Measurements from ENCODE around the gene COL8A2. TPM values are rescaled to one million over a fixed set of nuclear protein-coding genes. Genes with fewer than 3 reads are reported as not detected.

COL8A2 gene
- total RNA-seq, 1 experiment from 2014 or later, result 2.3 TPM

GRCh38 chr1:36133484-36133883 lies 8.5 kb upstream of the COL8A2 start (continued):
- TF ChIP-seq SP1 (CRISPR knock-in tag; conservative IDR thresholded peaks at IDR 0.05) (no peak), TEAD4 (CRISPR knock-in tag; IDR thresholded peaks at IDR 0.05) (no peak), HMGXB4 (CRISPR knock-in tag; IDR thresholded peaks at IDR 0.05) (no peak), NR3C1 (CRISPR knock-in tag; conservative IDR thresholded peaks at IDR 0.05; ENCODE audit: low read depth) (no peak), ZNF219 (CRISPR knock-in tag; IDR thresholded peaks at IDR 0.05; ENCODE audit: borderline replicate concordance) (no peak), ZNF423 (CRISPR knock-in tag; IDR thresholded peaks at IDR 0.05) (no peak), ZNF512 (CRISPR knock-in tag; IDR thresholded peaks at IDR 0.05; ENCODE audit: borderline replicate concordance) (no peak), ARID4B (CRISPR knock-in tag; IDR thresholded peaks at IDR 0.05; ENCODE audit: borderline replicate concordance) (no peak), ZNF281 (CRISPR knock-in tag; IDR thresholded peaks at IDR 0.05) (no peak), RORB (CRISPR knock-in tag; IDR thresholded peaks at IDR 0.05) (no peak), ESRRA (CRISPR knock-in tag; IDR thresholded peaks at IDR 0.05; ENCODE audit: borderline replicate concordance) (no peak)

GRCh38 chr1:36132029-36132428 lies 7.0 kb upstream of the COL8A2 start:
- TF ChIP-seq MYBL2 (CRISPR knock-in tag; IDR thresholded peaks at IDR 0.05), result no peak
- TF ChIP-seq GABPB1 (CRISPR knock-in tag; IDR thresholded peaks at IDR 0.05), result no peak
- TF ChIP-seq PRRX2 (CRISPR knock-in tag; IDR thresholded peaks at IDR 0.05), result no peak
- TF ChIP-seq IRF2 (CRISPR knock-in tag; IDR thresholded peaks at IDR 0.05; ENCODE audit: borderline replicate concordance, low read depth), result no peak
- no peak for TF ChIP-seq ZMAT4 (CRISPR knock-in tag; IDR thresholded peaks at IDR 0.05)
- no peaks in the 10 kb centered on the region for H3K36me3 Mint-ChIP-seq
- H3K27ac Mint-ChIP-seq, result no peak overlapping the region
- H3K4me3 Mint-ChIP-seq, result no peak overlapping the region
- ChIA-PET CTCF (interaction anchor here (1.0 to 5.5 kb wide), 5 partner anchors 14 to 51 kb away, joined by 4 to 142 read pairs (median 7); partner anchors contain the start of gene TRAPPC3), POLR2A (no interaction called here)
- H3K27me3 Mint-ChIP-seq (ENCODE audit: low read depth), result no peaks in the 10 kb centered on the region; the same call in 1 of the 2 replicates
- DNase-seq (ENCODE audit: low spot score) (no peak), ATAC-seq (no peak)
- H3K9me3 Mint-ChIP-seq, result no peaks in the 10 kb centered on the region
- H3K4me1 Mint-ChIP-seq, result peaks cover 6% of the 10 kb centered on the region
